Measurements from ENCODE around the gene CHST2.

DNA sequence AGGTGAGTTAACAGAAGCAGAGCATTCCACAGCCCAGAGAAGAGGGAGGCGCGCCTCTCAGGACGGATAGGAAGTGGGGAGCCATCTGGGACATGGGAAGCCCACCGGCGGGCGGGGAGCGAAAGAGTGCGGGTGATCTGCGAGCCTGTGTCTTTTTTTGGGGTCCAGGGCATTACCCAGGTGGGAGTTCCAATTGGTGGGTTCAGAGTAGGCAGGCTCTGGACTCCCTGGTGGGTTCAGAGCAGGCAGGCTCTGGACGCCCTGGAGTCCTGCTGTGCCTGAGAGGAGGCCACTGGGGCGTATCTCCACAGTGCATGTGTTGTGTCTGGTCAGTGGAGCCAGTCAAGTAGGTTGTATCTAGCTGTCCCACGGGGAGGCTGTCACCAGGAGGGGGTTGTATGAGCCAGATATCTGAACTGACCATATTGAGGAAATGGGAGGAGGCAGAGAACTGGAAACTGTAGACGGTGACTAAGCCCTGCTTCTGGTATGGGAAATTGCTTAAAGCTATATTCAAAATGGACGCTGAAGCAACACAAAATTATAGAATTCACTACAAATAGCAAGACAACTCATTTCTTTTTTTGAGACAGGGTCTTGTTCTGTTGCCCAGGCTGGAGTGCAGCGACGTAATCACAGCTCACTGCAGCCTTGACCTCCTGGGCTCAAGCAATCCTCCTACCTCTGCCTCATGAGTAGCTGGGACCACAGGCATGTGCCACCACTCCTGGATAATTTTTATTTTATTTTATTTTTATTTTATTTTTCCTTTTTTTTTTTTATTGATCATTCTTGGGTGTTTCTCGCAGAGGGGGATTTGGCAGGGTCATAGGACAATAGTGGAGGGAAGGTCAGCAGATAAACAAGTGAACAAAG is 34.5 kb upstream of the CHST2 start:
- TF ChIP-seq, protein P1, sequence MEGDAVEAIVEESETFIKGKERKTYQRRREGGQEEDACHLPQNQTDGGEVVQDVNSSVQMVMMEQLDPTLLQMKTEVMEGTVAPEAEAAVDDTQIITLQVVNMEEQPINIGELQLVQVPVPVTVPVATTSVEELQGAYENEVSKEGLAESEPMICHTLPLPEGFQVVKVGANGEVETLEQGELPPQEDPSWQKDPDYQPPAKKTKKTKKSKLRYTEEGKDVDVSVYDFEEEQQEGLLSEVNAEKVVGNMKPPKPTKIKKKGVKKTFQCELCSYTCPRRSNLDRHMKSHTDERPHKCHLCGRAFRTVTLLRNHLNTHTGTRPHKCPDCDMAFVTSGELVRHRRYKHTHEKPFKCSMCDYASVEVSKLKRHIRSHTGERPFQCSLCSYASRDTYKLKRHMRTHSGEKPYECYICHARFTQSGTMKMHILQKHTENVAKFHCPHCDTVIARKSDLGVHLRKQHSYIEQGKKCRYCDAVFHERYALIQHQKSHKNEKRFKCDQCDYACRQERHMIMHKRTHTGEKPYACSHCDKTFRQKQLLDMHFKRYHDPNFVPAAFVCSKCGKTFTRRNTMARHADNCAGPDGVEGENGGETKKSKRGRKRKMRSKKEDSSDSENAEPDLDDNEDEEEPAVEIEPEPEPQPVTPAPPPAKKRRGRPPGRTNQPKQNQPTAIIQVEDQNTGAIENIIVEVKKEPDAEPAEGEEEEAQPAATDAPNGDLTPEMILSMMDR (IDR thresholded peaks at IDR 0.05; ENCODE audit: low read depth, low read length, missing input control): no peak
- TF ChIP-seq EGR1 (IDR thresholded peaks at IDR 0.05; ENCODE audit: low read depth in 2 of 2) (no peak), TAF1 (conservative IDR thresholded peaks at IDR 0.05) (no peak), JUND (IDR thresholded peaks at IDR 0.05) (no peak), FOXA1 (IDR thresholded peaks at IDR 0.05) (no peak), YY1 (IDR thresholded peaks at IDR 0.05) (no peak), SP1 (IDR thresholded peaks at IDR 0.05) (no peak), RAD21 (IDR thresholded peaks at IDR 0.05) (no peak), GABPA (IDR thresholded peaks at IDR 0.05 in 1 of 2, conservative IDR thresholded peaks at IDR 0.05 in 1 of 2) (no peak)
- TF ChIP-seq, protein P2, sequence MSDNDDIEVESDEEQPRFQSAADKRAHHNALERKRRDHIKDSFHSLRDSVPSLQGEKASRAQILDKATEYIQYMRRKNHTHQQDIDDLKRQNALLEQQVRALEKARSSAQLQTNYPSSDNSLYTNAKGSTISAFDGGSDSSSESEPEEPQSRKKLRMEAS (IDR thresholded peaks at IDR 0.05): no peak
- TF ChIP-seq, protein P3, sequence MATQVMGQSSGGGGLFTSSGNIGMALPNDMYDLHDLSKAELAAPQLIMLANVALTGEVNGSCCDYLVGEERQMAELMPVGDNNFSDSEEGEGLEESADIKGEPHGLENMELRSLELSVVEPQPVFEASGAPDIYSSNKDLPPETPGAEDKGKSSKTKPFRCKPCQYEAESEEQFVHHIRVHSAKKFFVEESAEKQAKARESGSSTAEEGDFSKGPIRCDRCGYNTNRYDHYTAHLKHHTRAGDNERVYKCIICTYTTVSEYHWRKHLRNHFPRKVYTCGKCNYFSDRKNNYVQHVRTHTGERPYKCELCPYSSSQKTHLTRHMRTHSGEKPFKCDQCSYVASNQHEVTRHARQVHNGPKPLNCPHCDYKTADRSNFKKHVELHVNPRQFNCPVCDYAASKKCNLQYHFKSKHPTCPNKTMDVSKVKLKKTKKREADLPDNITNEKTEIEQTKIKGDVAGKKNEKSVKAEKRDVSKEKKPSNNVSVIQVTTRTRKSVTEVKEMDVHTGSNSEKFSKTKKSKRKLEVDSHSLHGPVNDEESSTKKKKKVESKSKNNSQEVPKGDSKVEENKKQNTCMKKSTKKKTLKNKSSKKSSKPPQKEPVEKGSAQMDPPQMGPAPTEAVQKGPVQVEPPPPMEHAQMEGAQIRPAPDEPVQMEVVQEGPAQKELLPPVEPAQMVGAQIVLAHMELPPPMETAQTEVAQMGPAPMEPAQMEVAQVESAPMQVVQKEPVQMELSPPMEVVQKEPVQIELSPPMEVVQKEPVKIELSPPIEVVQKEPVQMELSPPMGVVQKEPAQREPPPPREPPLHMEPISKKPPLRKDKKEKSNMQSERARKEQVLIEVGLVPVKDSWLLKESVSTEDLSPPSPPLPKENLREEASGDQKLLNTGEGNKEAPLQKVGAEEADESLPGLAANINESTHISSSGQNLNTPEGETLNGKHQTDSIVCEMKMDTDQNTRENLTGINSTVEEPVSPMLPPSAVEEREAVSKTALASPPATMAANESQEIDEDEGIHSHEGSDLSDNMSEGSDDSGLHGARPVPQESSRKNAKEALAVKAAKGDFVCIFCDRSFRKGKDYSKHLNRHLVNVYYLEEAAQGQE (IDR thresholded peaks at IDR 0.05): no peak
- TF ChIP-seq, protein P4, sequence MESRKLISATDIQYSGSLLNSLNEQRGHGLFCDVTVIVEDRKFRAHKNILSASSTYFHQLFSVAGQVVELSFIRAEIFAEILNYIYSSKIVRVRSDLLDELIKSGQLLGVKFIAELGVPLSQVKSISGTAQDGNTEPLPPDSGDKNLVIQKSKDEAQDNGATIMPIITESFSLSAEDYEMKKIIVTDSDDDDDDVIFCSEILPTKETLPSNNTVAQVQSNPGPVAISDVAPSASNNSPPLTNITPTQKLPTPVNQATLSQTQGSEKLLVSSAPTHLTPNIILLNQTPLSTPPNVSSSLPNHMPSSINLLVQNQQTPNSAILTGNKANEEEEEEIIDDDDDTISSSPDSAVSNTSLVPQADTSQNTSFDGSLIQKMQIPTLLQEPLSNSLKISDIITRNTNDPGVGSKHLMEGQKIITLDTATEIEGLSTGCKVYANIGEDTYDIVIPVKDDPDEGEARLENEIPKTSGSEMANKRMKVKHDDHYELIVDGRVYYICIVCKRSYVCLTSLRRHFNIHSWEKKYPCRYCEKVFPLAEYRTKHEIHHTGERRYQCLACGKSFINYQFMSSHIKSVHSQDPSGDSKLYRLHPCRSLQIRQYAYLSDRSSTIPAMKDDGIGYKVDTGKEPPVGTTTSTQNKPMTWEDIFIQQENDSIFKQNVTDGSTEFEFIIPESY (IDR thresholded peaks at IDR 0.05): no peak

All from liver (tissue), 3 donors.